ENCODE measurements around the gene CDON.

- TF ChIP-seq CTCF (IDR thresholded peaks at IDR 0.05): no peak
- no peak for TF ChIP-seq POLR2A (IDR thresholded peaks at IDR 0.05)
- TF ChIP-seq POLR2AphosphoS5 (IDR thresholded peaks at IDR 0.05): no peak
- no peak for TF ChIP-seq EP300 (IDR thresholded peaks at IDR 0.05)
Observed at GRCh38 chr11:125992893-125993292, 69.8 kb downstream of the CDON start.
